Smooth muscle cell (in vitro differentiated cells): Measurements from ENCODE around the gene RYR2. TPM values are rescaled to one million over a fixed set of nuclear protein-coding genes. Genes with fewer than 3 reads are reported as not detected.

Experiments
- DNase-seq: peaks from one replicate; lab custom pipeline; 2025; ENCODE audit not compliant: unreplicated experiment; lab: John Stamatoyannopoulos, UW
- H2AFZ ChIP-seq: fragments of 200-600 bp; sonication (generic); 2 replicates; pipeline ENCODE4 v1.6.0; 2016; ENCODE audit warnings: antibody characterized with exemption, low read depth, mild to moderate bottlenecking
- H3F3A ChIP-seq: fragments of 200-600 bp; sonication (generic); 2 replicates; pipeline ENCODE4 v1.6.0; 2017; ENCODE audit warnings: antibody characterized with exemption, low read depth
- H3K27ac ChIP-seq: fragments of 200-600 bp; sonication (generic); 2 replicates; pipeline ENCODE4 v1.5.1; 2016; ENCODE audit warnings: low read depth, mild to moderate bottlenecking
- H3K27me3 ChIP-seq: fragments of 200-600 bp; sonication (generic); 2 replicates; pipeline ENCODE4 v1.6.1; 2016; ENCODE audit warnings: low read depth, mild to moderate bottlenecking
- H3K36me3 ChIP-seq: fragments of 200-600 bp; sonication (generic); 2 replicates; pipeline ENCODE4 v1.5.1; 2016; ENCODE audit warnings: low read depth
- H3K4me1 ChIP-seq: fragments of 200-600 bp; sonication (generic); 2 replicates; pipeline ENCODE4 v1.5.1; 2016; ENCODE audit warnings: low read depth
- H3K4me2 ChIP-seq: fragments of 200-600 bp; sonication (generic); 2 replicates; pipeline ENCODE4 v1.6.0; 2016; ENCODE audit warnings: mild to moderate bottlenecking
- H3K4me3 ChIP-seq: fragments of 200-600 bp; sonication (generic); 2 replicates; pipeline ENCODE4 v1.5.1; 2016; ENCODE audit warnings: mild to moderate bottlenecking
- H3K79me2 ChIP-seq: fragments of 200-600 bp; sonication (generic); 2 replicates; pipeline ENCODE4 v1.6.0; 2016; ENCODE audit warnings: low read depth, mild to moderate bottlenecking
- H3K9ac ChIP-seq: fragments of 200-600 bp; sonication (generic); 2 replicates; pipeline ENCODE4 v1.6.0; 2016; ENCODE audit warnings: low read depth
- H3K9me3 ChIP-seq: fragments of 200-600 bp; sonication (generic); replicated peaks from 2 replicates; pipeline ENCODE4 v1.5.1; 2016; ENCODE audit warnings: low read depth
- H4K20me1 ChIP-seq: fragments of 200-600 bp; sonication (generic); 2 replicates; pipeline ENCODE4 v1.6.0; 2016; ENCODE audit warnings: low read depth
- CTCF ChIP-seq: fragments of 200-600 bp; sonication (generic); IDR thresholded peaks from 2 replicates; pipeline ENCODE4 v1.5.1; 2017; ENCODE audit warnings: borderline replicate concordance, mild to moderate bottlenecking, antibody characterized with exemption; ENCODE audit not compliant: insufficient read depth, poor library complexity, severe bottlenecking
- WGBS: methylation state at CpG from one replicate; pipeline ENCODE4 v1.1.7; 2016; ENCODE audit warnings: low lambda C conversion rate; 5-methylcytosine and 5-hydroxymethylcytosine counted together
- polyA plus RNA-seq: library from polyadenylated mRNA; unstranded; fragments of >200 nt; fragmentation: Nextera tagmentation; extraction: Ambion mirVana; gene quantifications from 2 replicates; pipeline ENCODE4 v1.2.1, GENCODE V29; 2016
- total RNA-seq: library from RNA; depleted of rRNA; stranded (reverse); fragments of >200 nt; gene quantifications from 2 replicates; pipeline ENCODE4 v1.2.3, GENCODE V29; 2014

The RYR2 gene
- total and polyA plus RNA-seq, 2 experiments from 2014 or later, result 0.09 TPM; not detected in 1

GRCh38 chr1:237050185-237050584, 8.2 kb downstream of the RYR2 start:
- Histone ChIP-seq H3F3A (no peaks in the 10 kb centered on the region), H3K4me2 (no peak overlapping the region), H3K4me1 (no peaks in the 10 kb centered on the region), H3K79me2 (no peaks in the 10 kb centered on the region), H3K27ac (no peak overlapping the region), H3K36me3 (no peaks in the 10 kb centered on the region), H2AFZ (no peak overlapping the region), H3K9ac (no peak overlapping the region), H3K9me3 (no peaks in the 10 kb centered on the region), H3K4me3 (no peak overlapping the region), H3K27me3 (peaks cover 19% of the 10 kb centered on the region), H4K20me1 (no peaks in the 10 kb centered on the region)
- no peak for TF ChIP-seq CTCF
- no peak for DNase-seq
- WGBS, result 92% methylated on average over 6 of the region's 6 CpGs

GRCh38 chr1:237050915-237051314, 8.9 kb downstream of the RYR2 start:
- H3K27me3 ChIP-seq, result peaks cover 12% of the 10 kb centered on the region
- H3K4me1 ChIP-seq, result no peaks in the 10 kb centered on the region
- TF ChIP-seq CTCF, result no peak
- no peaks in the 10 kb centered on the region for H3K36me3 ChIP-seq
- H3K79me2 ChIP-seq, result no peaks in the 10 kb centered on the region
- H2AFZ ChIP-seq, result no peak overlapping the region
- no peak for DNase-seq
- no peak overlapping the region for H3K4me3 ChIP-seq
- no peaks in the 10 kb centered on the region for H4K20me1 ChIP-seq
- H3K9ac ChIP-seq, result no peak overlapping the region
- H3K4me2 ChIP-seq, result no peak overlapping the region
- no peaks in the 10 kb centered on the region for H3F3A ChIP-seq
- 91% methylated on average over 2 of the region's 3 CpGs for WGBS
- no peak overlapping the region for H3K27ac ChIP-seq
- no peaks in the 10 kb centered on the region for H3K9me3 ChIP-seq

- no peaks in the 10 kb centered on the region for H4K20me1 ChIP-seq
- no peaks in the 10 kb centered on the region for H3K9me3 ChIP-seq
- 87% methylated on average over 1 of the region's 2 CpGs for WGBS
- peaks cover 4% of the 10 kb centered on the region for H3K27me3 ChIP-seq
- H3K36me3 ChIP-seq, result no peaks in the 10 kb centered on the region
- no peaks in the 10 kb centered on the region for H3K79me2 ChIP-seq
- no peak overlapping the region for H3K4me2 ChIP-seq
- H3K27ac ChIP-seq, result no peak overlapping the region
- no peak overlapping the region for H3K4me3 ChIP-seq
- no peak for DNase-seq
- no peaks in the 10 kb centered on the region for H3K4me1 ChIP-seq
- no peak overlapping the region for H3K9ac ChIP-seq
- H3F3A ChIP-seq, result no peaks in the 10 kb centered on the region
- no peak for TF ChIP-seq CTCF
- no peak overlapping the region for H2AFZ ChIP-seq
Observed at GRCh38 chr1:237054313-237054712, 12.3 kb downstream of the RYR2 start.

- H3K79me2 ChIP-seq, result no peaks in the 10 kb centered on the region
- H3K4me2 ChIP-seq, result no peak overlapping the region
- H3K4me1 ChIP-seq, result no peaks in the 10 kb centered on the region
- TF ChIP-seq CTCF, result no peak
- 80% methylated on average over 9 of the region's 9 CpGs for WGBS
- H3K36me3 ChIP-seq, result no peaks in the 10 kb centered on the region
- H2AFZ ChIP-seq, result no peak overlapping the region
- H3K9me3 ChIP-seq, result no peaks in the 10 kb centered on the region
- no peak overlapping the region for H3K4me3 ChIP-seq
- no peak overlapping the region for H3K9ac ChIP-seq
- no peak overlapping the region for H3K27ac ChIP-seq
- no peaks in the 10 kb centered on the region for H3K27me3 ChIP-seq
- no peaks in the 10 kb centered on the region for H3F3A ChIP-seq
- no peak for DNase-seq
- no peaks in the 10 kb centered on the region for H4K20me1 ChIP-seq
Observed at GRCh38 chr1:237058470-237058869, 16.5 kb downstream of the RYR2 start.
